EH (cell line): Measurements from ENCODE around the gene SAMHD1.
A peak's percentile ranks its signal among the peaks of the same experiment; 100 is the strongest.

Experiments used
- DNase-seq: peaks from one replicate; pipeline ENCODE4 v3.0.0-alpha.2; 2015; ENCODE audit warnings: low read depth

The SAMHD1 gene

GRCh38 chr20:36872852-36873251 lies 78.7 kb downstream of the SAMHD1 start:
- DNase-seq = peak; percentile 27

DNA sequence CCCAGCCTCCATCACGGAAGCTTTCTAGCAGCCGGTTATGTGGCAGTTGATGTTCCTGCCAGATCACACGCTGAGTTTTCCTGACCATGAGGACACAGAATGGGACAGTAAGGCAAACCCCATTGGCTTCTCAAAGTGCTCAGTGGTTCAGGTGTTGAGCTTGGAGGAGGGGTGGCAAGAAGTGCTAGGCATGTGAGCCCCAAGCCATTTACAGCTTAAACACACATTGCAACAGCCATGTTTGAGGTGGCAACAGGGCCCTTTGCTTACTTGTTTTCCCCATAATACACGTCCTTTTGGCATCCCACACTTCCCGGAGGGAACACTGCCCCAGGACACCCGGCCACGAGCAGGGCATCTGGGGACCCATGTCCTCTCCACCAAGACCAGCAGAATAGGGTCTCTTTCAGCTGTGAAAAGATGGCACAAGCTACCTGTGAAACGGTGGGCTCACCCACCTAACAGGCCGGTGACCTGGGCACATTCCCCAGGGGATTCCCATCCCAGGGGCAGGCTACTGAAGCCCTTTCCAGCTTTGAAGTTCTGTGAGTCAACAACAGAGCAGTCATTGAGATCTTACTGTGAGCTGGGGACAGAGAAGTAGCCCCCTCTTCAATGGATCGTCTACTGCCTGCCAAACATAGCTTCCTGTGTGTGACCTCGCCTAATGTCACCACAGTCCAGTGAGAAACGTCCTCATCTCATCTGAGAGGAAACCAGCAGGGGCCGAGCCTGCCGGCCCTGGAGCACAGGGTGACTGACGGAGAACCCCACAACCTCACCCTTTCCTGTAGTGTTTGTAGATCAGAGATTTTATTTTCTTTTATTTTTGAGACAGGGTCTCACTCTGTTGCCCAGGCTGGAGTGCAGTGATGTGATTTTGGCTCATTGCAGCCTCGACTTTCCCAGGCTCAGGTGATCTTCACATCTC lies 79.6 kb downstream of the SAMHD1 start:
- DNase-seq = no peak

DNA sequence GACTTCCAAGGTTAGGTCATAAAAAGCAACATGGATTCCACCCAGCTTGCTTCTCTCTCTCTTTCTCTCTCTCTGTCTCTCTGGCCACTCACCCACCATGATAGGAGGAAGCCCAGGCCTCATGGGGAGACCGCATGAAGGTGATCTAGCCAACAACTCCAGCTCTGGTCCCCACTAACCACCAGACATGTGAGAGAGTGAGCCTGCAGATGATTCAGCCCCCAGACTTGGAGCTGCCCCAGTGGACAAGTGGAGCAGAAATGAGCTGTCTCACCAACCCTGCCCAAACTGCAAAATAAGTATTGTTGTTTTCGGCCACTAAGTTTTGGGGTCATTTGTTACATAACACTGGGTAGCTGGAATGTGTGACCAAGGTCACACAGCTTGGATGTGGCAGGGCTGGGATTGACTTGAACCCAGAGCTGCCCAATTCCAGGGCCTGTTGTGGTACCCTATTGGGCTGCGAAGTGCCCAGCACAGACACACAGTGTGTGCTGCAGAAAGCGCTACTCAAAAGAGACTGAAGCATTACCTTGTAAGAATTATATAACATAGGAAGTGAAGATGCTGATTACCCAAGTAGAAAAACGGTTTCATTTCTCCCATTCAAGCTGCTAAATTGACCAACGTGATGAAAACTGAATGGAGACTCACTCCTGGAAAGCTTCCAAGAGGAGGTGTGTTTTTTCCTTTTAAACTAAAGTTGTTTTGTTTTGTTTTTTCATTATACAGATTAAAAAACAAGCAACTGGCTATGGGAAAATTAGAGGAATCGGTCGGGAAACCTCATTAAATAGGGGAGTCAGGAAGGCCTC lies 84.6 kb downstream of the SAMHD1 start:
- peak; percentile 31 for DNase-seq

DNA sequence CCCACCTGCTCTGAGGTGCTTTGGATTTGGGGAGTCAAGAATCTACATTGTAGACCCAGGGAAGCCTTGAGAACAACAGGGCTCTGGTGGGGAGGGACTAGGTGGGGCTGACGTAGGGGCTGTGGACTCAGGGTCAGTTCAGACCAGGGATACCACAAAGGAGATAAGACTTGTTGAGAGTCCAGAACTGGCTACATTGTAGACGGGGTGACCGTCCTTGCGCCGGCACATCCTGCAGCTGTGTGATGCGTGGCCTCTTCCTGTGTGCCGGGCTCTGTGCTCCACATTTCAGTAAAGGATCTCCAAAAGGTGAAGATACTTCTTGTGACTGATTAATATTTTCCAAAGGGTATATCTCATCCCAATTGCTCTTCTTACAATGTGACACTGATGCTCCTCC lies 85.3 kb downstream of the SAMHD1 start:
- no peak for DNase-seq

DNA sequence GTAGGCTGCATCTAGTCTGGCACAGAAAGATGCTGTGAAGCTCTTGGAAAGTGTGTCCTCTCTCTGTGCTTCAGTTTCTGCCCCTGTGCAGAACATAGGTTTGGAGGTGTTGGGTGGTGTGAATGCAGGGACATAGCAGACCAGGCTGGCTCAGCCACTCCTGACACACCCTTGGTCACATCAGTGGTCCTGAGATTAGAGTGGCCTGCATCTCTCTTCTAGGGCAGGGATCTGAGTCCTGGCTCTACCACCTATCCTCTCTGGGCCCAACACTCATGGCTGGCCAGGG lies 85.7 kb downstream of the SAMHD1 start:
- no peak for DNase-seq

GRCh38 chr20:36865076-36865860 lies 86.2 kb downstream of the SAMHD1 start:
- no peak for DNase-seq

- peak; percentile 25 for DNase-seq
Measured at GRCh38 chr20:36862857-36863668, 88.4 kb downstream of the SAMHD1 start.

DNA sequence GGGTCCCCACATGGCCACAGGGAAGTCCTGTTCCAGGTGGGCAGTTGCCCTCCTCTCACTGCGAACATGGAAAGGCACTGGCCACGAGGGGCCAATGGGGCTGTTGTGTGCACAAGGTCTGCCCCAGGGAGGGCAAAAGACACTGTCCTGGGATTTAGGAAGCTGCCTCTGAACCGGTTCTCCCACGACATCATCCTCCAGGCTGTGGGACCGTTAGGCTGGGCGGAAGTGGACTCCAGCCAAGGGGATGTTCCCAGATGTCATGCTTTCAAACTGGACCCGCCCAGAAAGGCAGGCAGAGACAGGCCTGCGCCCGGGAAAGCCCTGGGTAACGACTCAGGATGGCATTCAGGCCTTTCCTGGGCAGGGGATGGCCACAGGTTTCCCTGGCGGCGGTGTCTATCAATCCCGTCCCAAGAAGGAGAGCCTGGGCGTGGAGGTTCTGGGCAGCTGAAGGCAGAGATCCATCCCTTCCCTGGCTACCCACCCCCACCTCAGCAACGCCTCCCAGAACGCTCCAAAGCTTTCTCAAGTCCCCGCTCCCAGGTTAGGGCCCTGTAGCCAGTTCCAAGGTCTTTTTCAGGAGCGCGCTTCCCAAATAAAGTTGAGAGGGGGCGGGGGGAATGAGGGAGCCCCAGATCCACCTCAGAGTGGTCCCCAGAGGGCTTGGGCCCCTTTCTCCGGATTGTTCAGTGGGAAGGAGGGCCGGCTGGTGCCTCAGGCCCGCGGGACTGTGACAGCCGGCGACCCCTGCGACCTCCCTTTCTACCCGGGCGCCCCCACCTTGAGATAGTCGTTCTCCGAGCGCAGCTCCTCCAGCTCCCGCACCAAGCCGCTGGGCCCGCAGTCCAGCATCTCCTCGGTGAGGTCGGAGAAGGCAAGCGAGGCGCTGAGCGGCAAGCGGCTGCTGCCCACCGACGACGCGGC lies 89.4 kb downstream of the SAMHD1 start:
- peak; percentile 93 for DNase-seq

DNA sequence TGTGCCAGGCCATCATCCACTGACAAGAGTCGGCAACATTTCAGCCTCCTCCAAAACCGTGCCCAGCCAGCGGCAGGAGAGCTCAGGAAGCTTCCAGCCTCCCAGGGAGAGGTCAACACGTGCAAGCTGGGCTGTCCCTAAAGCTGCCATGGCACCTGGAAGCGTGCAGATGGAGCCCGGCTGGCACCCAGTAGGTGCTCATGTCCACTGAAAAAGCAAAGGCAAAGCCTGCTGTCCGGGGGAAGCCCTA lies 90.0 kb downstream of the SAMHD1 start:
- DNase-seq = peak; percentile 38

- no peak for DNase-seq
Measured at GRCh38 chr20:36860811-36861624, 90.5 kb downstream of the SAMHD1 start.

- DNase-seq = no peak
Measured at GRCh38 chr20:36860339-36860738, 91.2 kb downstream of the SAMHD1 start.

DNA sequence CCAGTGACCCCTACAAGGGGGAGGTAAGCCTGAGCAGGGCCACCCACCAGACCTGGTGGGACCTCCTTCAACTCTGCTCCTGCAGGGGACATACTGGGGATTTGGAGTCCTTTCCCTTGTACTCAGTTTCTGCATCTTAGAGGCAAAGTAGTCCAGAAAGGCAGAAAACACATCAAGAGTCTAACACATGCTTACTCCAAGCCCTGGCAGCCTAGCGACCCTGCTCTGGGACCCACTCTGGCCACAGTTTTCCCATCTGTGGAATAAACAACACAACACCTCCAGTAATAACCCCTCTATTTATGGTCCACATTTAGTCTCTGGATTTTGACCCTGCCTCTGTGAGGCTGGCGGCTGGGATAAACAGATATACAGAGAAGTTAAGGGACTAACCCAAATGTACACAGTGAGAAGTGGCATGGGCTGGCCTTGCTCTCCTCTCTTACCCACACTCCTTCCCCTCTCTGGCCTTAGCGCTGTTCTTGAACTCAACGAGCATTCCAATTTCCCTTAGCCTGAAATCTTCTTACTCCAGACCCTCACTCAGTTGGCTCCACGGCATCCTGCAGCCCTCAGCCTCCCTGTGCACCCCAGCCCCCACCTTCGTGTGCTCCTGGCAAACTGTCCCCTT lies 91.7 kb downstream of the SAMHD1 start:
- DNase-seq = no peak

GRCh38 chr20:36859282-36859555 lies 92.3 kb downstream of the SAMHD1 start:
- no peak for DNase-seq

DNA sequence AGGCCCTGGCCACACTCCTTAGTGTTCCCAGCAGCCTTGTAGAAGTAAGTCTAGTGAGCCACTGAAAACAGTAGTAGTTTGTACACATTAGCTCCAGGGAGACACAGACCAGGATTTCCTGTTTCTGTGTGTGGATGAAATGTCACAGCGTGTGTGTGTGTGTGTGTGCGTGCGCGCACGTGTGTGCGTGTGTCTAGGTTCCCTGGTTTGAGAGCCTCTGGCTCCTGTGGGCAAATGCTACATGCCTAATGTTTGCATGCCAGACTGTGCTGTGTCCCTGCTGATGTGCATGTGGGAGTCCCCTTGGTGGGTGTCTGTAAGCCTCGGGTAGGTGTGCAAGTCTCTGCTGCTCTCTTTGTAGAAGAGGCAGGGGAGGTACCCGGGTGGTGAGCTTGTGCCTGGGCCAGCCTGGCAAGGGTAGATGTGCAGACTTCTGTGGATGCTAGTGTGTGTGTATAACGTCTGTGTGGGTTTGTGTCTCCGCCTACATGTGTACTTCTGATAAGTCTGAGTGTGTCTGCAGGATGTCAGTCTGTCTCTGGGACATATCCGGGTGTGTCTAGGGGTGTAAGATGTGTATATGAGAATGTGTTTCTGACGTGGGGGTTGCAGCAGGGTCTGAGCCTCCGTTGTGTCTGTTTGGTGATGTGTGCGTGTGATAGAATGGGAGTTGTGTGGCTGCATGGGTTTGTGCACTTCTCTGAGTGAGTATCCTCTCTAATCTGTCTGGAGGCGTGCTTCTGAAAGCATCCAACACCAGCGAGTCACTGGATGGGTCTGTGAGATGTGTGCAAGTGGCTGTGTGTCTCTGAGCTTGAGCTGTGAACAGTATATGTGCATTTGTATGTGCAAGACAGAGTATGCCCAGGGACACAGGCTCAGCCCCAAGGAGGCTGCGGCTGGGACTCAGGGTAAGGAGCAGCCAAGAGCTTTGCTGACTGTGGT lies 94.5 kb downstream of the SAMHD1 start:
- DNase-seq = peak; percentile 64

- peak; percentile 92 for DNase-seq
Measured at GRCh38 chr20:36856195-36856594, 95.3 kb downstream of the SAMHD1 start.

DNA sequence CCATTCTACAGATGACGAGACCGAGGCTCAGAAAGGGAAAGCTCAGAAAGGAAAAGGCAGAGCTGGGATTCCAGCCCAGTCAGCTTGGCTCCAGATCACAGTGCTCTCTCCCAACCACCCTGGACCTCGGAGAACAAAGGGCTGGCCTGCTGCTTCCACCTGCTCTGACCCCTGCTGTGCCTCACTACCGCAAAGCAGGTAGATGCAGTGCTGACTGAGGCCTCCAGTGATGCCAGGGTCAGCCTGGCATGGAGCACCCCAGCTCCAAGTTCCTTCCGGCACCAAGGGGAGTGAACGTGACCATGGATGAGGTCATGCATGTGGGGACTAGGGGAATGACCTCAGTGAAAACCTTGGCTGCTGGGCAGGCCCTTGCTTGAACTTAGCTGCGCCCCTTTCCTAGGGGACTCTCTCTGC lies 96.3 kb downstream of the SAMHD1 start:
- no peak for DNase-seq

DNA sequence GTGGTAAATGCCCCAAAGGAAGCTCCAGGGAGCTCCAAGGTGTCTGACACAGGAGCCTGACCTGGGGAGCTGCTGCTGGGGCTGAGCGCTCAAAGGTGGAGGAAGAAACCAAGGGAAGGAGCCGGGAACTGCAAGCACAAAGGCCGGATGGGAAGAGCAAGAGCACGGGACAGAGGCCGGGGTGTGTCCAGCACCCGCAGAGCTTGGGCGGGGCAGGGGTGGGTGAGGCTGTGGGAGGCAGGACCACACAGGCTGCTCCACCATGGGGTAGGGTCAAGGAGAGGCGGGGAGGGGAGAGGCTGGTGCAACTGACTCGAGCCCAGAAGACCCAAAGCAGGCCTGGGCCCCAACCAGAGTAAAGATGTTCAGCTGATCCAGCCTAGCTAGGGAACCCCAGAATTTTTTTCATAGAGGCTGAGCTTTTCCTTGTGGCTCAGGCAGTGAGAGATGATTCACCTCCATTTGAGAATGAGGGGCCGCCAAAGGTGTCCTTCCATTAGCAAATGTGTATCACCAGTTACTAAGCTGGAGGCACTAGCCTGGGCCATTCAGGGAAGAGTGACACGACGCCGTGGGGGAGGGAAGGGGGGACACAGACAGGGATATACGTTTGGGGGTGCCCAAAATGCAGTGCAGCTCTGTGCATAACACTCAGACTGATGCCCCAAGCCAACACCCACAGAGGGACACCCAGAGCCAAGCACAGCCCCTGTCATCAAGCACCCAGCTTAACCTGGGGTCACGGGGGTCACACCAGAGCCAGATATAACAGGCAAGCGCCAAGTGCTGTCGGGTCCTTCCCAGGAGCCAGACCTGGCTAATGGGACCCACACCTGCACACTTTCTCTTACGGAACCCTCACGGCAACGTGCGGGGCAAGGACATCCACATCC lies 96.9 kb downstream of the SAMHD1 start:
- DNase-seq = peak; percentile 29

- DNase-seq = no peak
Measured at GRCh38 chr20:36852187-36852586, 99.3 kb downstream of the SAMHD1 start.
